ENCODE results near the gene SLC34A3. TPM values are rescaled to one million over a fixed set of nuclear protein-coding genes. Genes with fewer than 3 reads are reported as not detected.

The SLC34A3 gene
- total RNA-seq, 1 donor from 2014 or later = not detected

GRCh38 chr9:137223078-137223970 is 7.4 kb upstream of the SLC34A3 start:
- peaks cover 47% of the 10 kb centered on the region for H3K4me1 ChIP-seq
- DNase-seq = peak; percentile 97
- peaks cover 4% of the 10 kb centered on the region for H3K27me3 ChIP-seq (ENCODE audit: low read depth)
- peak overlapping the region; percentile 91 for H3K4me3 ChIP-seq
- no peaks in the 10 kb centered on the region for H3K9me3 ChIP-seq (replicated peaks)
- peak overlapping the region; percentile 96 for H3K27ac ChIP-seq (replicated peaks)
- intact Hi-C loops (cut with micrococcal nuclease) = no loop called here
- no peaks in the 10 kb centered on the region for H3K36me3 ChIP-seq
- TF ChIP-seq, protein P1, sequence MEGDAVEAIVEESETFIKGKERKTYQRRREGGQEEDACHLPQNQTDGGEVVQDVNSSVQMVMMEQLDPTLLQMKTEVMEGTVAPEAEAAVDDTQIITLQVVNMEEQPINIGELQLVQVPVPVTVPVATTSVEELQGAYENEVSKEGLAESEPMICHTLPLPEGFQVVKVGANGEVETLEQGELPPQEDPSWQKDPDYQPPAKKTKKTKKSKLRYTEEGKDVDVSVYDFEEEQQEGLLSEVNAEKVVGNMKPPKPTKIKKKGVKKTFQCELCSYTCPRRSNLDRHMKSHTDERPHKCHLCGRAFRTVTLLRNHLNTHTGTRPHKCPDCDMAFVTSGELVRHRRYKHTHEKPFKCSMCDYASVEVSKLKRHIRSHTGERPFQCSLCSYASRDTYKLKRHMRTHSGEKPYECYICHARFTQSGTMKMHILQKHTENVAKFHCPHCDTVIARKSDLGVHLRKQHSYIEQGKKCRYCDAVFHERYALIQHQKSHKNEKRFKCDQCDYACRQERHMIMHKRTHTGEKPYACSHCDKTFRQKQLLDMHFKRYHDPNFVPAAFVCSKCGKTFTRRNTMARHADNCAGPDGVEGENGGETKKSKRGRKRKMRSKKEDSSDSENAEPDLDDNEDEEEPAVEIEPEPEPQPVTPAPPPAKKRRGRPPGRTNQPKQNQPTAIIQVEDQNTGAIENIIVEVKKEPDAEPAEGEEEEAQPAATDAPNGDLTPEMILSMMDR (IDR thresholded peaks at IDR 0.05; ENCODE audit: borderline replicate concordance) = no peak

GRCh38 chr9:137224830-137225694 is 5.6 kb upstream of the SLC34A3 start, which contains the start of gene CYSRT1:
Gene CYSRT1, plus strand, starts transcription at chr9:137225174. Its CDS starts 448 bp downstream, at chr9:137225622.
- intact Hi-C loops (cut with micrococcal nuclease) = loop anchor here (5.0 kb wide), 1 partner anchor 103 kb away; no protein-coding TSS in a partner anchor
- TF ChIP-seq, protein P1 (IDR thresholded peaks at IDR 0.05; ENCODE audit: borderline replicate concordance) = no peak
- H3K27me3 ChIP-seq (ENCODE audit: low read depth) = peaks cover 22% of the 10 kb centered on the region
- no peaks in the 10 kb centered on the region for H3K36me3 ChIP-seq
- no peak for DNase-seq
- peak within 1 kb of the TSS; percentile 91 for H3K4me3 ChIP-seq
- H3K4me1 ChIP-seq = peaks cover 38% of the 10 kb centered on the region
- H3K9me3 ChIP-seq (replicated peaks) = no peaks in the 10 kb centered on the region
- H3K27ac ChIP-seq (replicated peaks) = peak within 1 kb of the TSS; percentile 96

DNA sequence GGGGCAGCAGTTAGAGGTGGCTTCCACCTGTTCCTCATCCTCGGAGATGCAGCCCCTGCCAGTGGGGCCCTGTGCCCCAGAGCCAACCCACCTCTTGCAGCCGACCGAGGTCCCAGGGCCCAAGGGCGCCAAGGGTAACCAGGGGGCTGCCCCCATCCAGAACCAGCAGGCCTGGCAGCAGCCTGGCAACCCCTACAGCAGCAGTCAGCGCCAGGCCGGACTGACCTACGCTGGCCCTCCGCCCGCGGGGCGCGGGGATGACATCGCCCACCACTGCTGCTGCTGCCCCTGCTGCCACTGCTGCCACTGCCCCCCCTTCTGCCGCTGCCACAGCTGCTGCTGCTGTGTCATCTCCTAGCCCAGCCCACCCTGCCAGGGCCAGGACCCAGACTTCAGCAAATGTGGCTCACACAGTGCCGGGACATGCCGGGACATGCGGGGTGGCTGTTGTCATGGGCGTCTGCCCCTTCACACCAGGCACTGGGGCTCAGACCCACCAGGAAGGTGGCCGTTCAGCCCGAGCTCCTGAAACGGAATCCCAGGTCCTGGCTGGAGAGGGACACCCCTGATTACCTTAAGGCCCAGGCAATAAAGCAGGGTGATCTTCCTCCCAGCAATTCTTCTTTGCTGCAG is 4.9 kb upstream of the SLC34A3 start:
- Histone ChIP-seq H3K4me3 (no peak overlapping the region), H3K9me3 (replicated peaks) (no peaks in the 10 kb centered on the region), H3K27me3 (ENCODE audit: low read depth) (peaks cover 29% of the 10 kb centered on the region), H3K27ac (replicated peaks) (no peak overlapping the region), H3K36me3 (no peaks in the 10 kb centered on the region), H3K4me1 (peaks cover 32% of the 10 kb centered on the region)
- TF ChIP-seq, protein P1 (IDR thresholded peaks at IDR 0.05; ENCODE audit: borderline replicate concordance) = no peak
- no peak for DNase-seq
- intact Hi-C loops (cut with micrococcal nuclease) = loop anchor here (5.0 kb wide), 1 partner anchor 104 kb away; no protein-coding TSS in a partner anchor

DNA sequence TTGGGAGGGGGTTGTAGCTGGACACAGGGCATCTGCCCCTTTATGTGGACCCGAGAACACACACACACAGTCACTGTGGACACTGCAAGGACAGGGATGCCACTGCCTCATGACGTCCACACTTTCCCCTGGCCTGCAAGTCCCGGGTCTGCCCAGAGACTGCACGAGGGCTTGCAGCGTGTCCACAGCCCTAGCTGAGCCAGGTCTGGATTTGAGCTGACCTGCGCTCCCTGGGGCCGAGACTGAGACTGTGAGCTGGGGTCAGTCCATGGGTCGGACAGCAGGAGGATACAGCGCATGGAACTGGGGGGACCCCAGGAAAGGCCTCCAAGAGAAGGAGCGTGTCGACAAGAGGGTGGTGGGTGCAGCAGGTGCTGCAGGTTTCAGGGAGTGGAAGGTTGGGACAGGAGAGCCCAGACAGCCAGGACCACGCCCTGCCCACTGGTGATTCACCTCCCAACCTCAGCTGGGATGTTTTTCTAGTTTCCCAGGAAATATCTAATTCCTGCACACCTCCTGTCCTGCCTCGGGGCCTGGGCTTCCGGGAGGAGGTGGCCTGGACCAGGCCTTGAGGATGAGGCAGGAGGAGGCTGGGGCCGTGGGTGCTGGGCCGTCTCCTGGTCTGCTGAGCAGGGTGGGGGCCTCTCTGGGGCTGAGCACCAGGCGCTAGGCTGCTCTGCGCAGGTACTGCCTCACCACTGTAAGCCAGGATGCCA is 4.2 kb upstream of the SLC34A3 start:
- Histone ChIP-seq H3K9me3 (replicated peaks) (no peaks in the 10 kb centered on the region), H3K4me3 (no peak overlapping the region), H3K36me3 (no peaks in the 10 kb centered on the region), H3K4me1 (peaks cover 27% of the 10 kb centered on the region), H3K27me3 (ENCODE audit: low read depth) (peaks cover 36% of the 10 kb centered on the region), H3K27ac (replicated peaks) (no peak overlapping the region)
- intact Hi-C loops (cut with micrococcal nuclease) = loop anchor here (5.0 kb wide), 1 partner anchor 104 kb away; no protein-coding TSS in a partner anchor
- TF ChIP-seq, protein P1 (IDR thresholded peaks at IDR 0.05; ENCODE audit: borderline replicate concordance) = no peak
- DNase-seq = no peak
